ENCODE results near the gene CAMK1G.

The CAMK1G gene

GRCh38 chr1:209601809-209602657 lies 18.5 kb downstream of the CAMK1G start:
- FAIRE-seq, result no peak

GRCh38 chr1:209603877-209604276 lies 20.4 kb downstream of the CAMK1G start:
- no peak for FAIRE-seq

GRCh38 chr1:209607102-209607794 lies 23.7 kb downstream of the CAMK1G start:
- no peak for FAIRE-seq

GRCh38 chr1:209607795-209608178 lies 24.3 kb downstream of the CAMK1G start:
- FAIRE-seq, result no peak

GRCh38 chr1:209609041-209609790 lies 25.7 kb downstream of the CAMK1G start:
- no peak for FAIRE-seq

GRCh38 chr1:209609791-209610630 lies 26.5 kb downstream of the CAMK1G start:
- FAIRE-seq, result no peak

- FAIRE-seq, result no peak
Observed at GRCh38 chr1:209610631-209610905, 27.1 kb downstream of the CAMK1G start.

GRCh38 chr1:209611771-209612570 lies 28.5 kb downstream of the CAMK1G start:
- no peak for FAIRE-seq

- no peak for FAIRE-seq
Observed at GRCh38 chr1:209612646-209613399, 29.3 kb downstream of the CAMK1G start.

GRCh38 chr1:209613400-209614150 lies 30.1 kb downstream of the CAMK1G start:
- no peak for FAIRE-seq

- no peak for FAIRE-seq
Observed at GRCh38 chr1:209614151-209614420, 30.6 kb downstream of the CAMK1G start.

- no peak for FAIRE-seq
Observed at GRCh38 chr1:209614906-209615305, 31.4 kb downstream of the CAMK1G start.

- FAIRE-seq, result no peak
Observed at GRCh38 chr1:209616366-209617046, 33.0 kb downstream of the CAMK1G start.

- FAIRE-seq, result no peak
Observed at GRCh38 chr1:209617047-209617673, 33.6 kb downstream of the CAMK1G start.

- no peak for FAIRE-seq
Observed at GRCh38 chr1:209617755-209618154, 34.2 kb downstream of the CAMK1G start.

GRCh38 chr1:209618291-209618690 lies 34.8 kb downstream of the CAMK1G start:
- FAIRE-seq, result no peak

- FAIRE-seq, result no peak
Observed at GRCh38 chr1:209618756-209619420, 35.4 kb downstream of the CAMK1G start.

- no peak for FAIRE-seq
Observed at GRCh38 chr1:209619696-209620486, 36.4 kb downstream of the CAMK1G start.

Data from TTC549 (cell line).